GM12892 (cell line): Measurements from ENCODE around the gene SKIC2.
"Not testable (repeated sequence)": the region's sequence is repeated elsewhere in the genome, so short reads cannot be mapped to it uniquely, and the experiment has no call there.

Experiments
- POLR2A ChIP-seq: IDR thresholded peaks from 2 replicates; pipeline ENCODE4 v1.6.1; 2011; ENCODE audit warnings: low read depth, low read length, control low read depth
- POLR2AphosphoS5 ChIP-seq: IDR thresholded peaks from 2 replicates; pipeline ENCODE4 v1.6.1; 2011; ENCODE audit warnings: low read depth, low read length, control low read depth
- TAF1 ChIP-seq: IDR thresholded peaks from 2 replicates; pipeline ENCODE4 v1.6.1; 2011; ENCODE audit warnings: low read depth, mild to moderate bottlenecking, control low read depth, low read length, borderline replicate concordance

GRCh38 chr6:32004393-32004792 lies 45.4 kb downstream of the SKIC2 start:
- not testable (repeated sequence) for TF ChIP-seq POLR2A, POLR2AphosphoS5, TAF1
